NCI-H1417 treated with DMSO at 0.1 percent for 48 hours (cell line): ENCODE measurements around the gene PRKAG2.

Source experiments
- DNase-seq: peaks from one replicate; lab custom pipeline; 2025; lab: John Stamatoyannopoulos, UW

Gene PRKAG2

DNA sequence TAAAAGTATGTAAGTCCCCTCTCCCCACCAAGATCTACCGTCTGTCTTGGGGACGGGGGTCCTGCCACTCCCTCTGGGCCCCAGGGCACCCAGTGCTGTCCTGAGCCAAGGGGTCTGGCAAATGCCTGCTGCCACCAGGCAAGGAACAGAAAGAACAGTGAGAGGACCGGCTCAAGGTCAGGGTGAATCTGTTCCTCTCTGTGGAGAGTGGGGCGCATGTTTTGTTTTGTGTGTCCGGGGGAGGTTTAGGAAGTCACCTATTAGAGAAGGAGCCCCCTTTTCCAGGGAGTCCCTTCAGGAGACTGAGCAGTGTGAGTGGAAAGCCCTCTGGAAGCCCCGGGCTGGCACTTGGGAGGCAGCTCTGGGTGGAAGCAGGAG lies 198.7 kb downstream of the PRKAG2 start:
- DNase-seq: no peak

- DNase-seq: no peak
Observed at GRCh38 chr7:151677581-151678226, 199.2 kb downstream of the PRKAG2 start.

DNA sequence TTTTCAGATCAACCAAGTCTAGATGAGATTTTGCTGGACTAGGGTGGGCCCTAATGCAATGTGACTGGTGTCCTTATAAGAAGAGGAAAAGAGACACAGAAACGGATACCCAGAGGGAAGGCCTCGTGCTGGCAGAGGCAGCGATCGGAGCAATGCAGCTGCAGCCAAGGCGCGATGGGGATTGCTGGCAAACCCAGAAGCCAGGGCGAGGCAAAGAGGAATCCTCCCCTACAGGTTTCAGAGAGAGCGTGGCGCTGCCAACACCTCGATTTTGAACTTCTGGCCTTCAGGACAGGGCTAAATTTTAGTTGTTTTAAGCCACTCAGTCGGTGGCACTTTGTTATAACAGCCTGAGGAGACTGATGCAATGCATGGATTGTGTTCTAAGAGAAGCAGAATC lies 200.2 kb downstream of the PRKAG2 start:
- DNase-seq: no peak

DNA sequence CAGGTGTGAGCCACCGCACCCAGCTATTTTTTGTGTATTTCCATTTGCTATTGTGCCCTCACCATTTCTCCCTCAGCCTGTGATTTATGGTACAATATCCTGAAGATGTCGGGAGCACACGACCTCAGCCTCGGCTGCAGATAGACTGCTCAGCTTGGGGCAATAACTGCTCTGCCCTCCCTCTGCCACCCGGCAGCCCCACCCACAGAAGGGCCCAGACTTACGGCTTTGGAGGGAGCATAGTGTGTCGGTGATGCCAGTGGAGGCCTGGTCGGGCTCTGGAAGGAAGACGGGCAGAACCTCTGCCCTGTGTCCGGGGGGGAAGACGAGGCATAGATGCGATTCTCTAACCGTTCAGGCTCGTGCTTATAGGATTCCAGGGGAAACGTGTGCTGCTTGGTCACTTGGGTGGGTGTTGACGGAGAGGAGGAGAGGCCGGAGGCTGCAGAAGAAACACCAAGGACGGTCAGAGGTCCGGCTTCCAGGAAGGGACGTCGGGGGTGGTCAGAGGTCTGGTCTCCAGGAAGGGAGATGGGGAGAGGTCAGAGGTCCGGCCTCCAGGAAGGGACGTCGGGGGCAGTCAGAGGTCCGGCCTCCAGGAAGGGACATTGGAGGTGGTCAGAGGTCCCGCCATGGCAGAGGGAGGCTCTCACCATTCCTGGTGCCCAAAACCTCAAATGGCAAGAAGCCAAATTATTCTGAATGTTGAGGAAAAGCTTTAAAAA lies 201.6 kb downstream of the PRKAG2 start:
- no peak for DNase-seq

GRCh38 chr7:151674161-151674920 lies 202.6 kb downstream of the PRKAG2 start:
- no peak for DNase-seq

DNA sequence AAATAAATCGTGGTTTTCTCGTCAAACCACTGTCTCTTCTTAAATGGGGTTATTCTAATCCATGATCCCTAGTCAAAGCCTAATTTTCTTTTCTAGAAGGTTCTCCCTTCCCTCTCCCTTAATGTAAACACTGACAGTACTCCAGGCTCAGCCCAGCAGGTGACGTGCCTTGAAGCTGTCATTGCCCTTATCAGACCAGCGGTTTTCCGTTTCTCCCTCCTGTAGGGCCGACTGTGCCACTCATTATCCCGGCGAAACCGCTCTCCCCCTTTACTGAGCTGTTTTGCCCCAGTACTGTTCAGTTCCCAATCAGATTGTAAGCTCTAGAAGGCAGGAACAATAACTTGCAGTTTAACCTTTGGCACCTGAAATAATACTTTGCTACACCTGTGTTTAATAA lies 203.7 kb downstream of the PRKAG2 start:
- DNase-seq: no peak

GRCh38 chr7:151672716-151673115 lies 204.2 kb downstream of the PRKAG2 start:
- no peak for DNase-seq

DNA sequence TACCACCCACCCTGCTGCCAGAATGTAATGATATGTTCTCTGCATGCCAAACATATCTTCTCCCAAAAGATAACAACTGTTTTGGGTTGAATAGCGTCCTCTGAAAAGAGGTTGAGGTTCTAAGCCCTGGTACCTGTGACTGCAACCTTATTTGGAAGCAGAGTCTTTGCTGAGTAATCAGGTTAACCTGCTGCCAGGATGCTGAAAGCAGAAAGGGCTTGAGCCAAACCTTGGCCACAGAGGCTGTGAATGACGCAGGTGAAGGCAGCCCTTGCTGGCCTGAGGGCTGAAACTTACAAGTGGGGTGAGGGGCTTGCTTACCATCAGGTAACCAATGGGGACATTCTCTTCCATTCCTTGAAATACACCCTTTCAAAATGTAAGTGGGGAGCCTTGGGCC lies 205.4 kb downstream of the PRKAG2 start:
- DNase-seq: no peak

- DNase-seq: no peak
Observed at GRCh38 chr7:151669762-151670161, 207.2 kb downstream of the PRKAG2 start.

GRCh38 chr7:151666886-151667285 lies 210.0 kb downstream of the PRKAG2 start:
- no peak for DNase-seq

DNA sequence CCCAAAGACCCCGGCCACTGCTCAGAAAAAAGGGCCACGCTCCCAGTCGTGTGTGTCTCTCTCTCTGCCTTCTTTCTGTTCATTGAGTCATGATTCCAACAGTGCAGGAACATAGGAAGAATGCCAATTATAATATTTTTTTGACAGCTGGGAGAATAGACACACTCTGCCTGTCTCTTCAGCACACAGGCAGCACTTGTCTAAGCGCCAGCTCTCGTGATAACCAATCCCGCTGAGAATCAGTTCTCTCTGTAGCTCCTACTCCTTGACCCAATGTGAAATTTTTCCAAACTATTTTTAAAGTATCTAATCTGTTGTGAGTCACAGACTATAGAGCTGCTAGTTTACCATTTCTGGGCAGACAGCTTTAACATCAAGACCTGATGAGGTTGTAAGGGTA lies 211.5 kb downstream of the PRKAG2 start:
- no peak for DNase-seq

GRCh38 chr7:151664268-151664667 lies 212.6 kb downstream of the PRKAG2 start:
- no peak for DNase-seq

- no peak for DNase-seq
Observed at GRCh38 chr7:151663382-151664100, 213.4 kb downstream of the PRKAG2 start.

GRCh38 chr7:151662251-151662826 lies 214.6 kb downstream of the PRKAG2 start:
- no peak for DNase-seq

- no peak for DNase-seq
Observed at GRCh38 chr7:151661587-151661986, 215.3 kb downstream of the PRKAG2 start.

- no peak for DNase-seq
Observed at GRCh38 chr7:151660141-151660540, 216.8 kb downstream of the PRKAG2 start.

- DNase-seq: no peak
Observed at GRCh38 chr7:151659219-151659618, 217.7 kb downstream of the PRKAG2 start.

DNA sequence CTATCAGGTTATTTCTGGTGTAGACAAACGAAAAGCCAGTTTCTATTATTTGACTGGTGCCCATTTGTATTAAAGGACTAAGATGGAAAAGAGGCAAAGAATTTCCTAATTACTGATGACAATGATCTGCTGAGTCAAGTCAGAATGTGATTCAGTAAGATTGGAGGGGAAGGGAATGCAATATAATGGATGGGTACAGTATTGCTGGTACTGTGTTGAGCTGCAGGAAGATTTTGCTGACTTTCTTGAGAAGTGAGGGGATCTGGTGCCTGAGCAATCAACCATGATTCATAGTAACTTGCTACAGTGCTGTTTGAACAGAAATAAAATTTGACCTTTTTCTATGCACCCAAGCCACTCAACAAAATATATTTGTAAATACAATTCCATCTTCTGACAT lies 218.1 kb downstream of the PRKAG2 start:
- DNase-seq: no peak

GRCh38 chr7:151657173-151657572 lies 219.7 kb downstream of the PRKAG2 start:
- DNase-seq: no peak

DNA sequence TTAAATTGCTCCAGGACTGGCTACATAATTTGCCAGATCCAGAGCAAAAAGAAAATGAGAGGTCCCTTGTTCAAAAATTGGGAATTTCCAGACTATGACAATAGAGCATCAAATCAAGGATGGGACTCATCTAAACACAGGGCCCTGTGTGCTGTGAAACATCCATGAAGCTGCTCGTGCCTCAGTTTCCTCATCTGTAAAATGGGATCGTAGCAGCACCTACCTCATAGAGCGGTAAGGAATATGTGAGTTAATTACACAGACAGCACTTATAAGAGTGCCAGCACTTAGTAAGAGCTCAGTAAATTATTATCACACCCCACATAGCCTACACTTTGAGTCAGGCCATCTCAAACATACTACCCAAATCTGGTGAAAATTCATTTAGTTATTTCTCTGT lies 221.4 kb downstream of the PRKAG2 start:
- DNase-seq: no peak

- DNase-seq: peak; percentile 50
Observed at GRCh38 chr7:151652111-151652510, 224.8 kb downstream of the PRKAG2 start.

- DNase-seq: no peak
Observed at GRCh38 chr7:151650161-151650560, 226.8 kb downstream of the PRKAG2 start.
